H9 (cell line): ENCODE data around the gene USP7. TPM values are rescaled to one million over a fixed set of nuclear protein-coding genes. Genes with fewer than 3 reads are reported as not detected.
A peak's percentile ranks its signal among the peaks of the same experiment; 100 is the strongest.

ENCODE experiments used
- DNase-seq: peaks from one replicate; pipeline ENCODE4 v3.0.0-alpha.2; 2017
- H2AFZ ChIP-seq: one replicate; pipeline ENCODE4 v1.6.1; 2013; ENCODE audit warnings: mild to moderate bottlenecking, low read length, control low read depth, moderate library complexity
- H2AK5ac ChIP-seq: 2 replicates; pipeline ENCODE4 v1.6.1; 2013; ENCODE audit warnings: low read length, control low read depth, mixed read lengths; ENCODE audit not compliant: insufficient read length
- H2BK120ac ChIP-seq: one replicate; pipeline ENCODE4 v1.6.1; 2013; ENCODE audit warnings: low read depth, mild to moderate bottlenecking, low read length, control low read depth, inconsistent platforms; ENCODE audit not compliant: poor library complexity, severe bottlenecking
- H2BK12ac ChIP-seq: 2 replicates; pipeline ENCODE4 v1.6.1; 2013; ENCODE audit warnings: low read length, control low read depth, mixed read lengths, low read depth; ENCODE audit not compliant: insufficient read length
- H2BK15ac ChIP-seq: 2 replicates; pipeline ENCODE4 v1.6.1; 2013; ENCODE audit warnings: low read depth, low read length, control low read depth
- H2BK20ac ChIP-seq: one replicate; pipeline ENCODE4 v1.6.1; 2013; ENCODE audit warnings: low read depth, mild to moderate bottlenecking, low read length, control low read depth, inconsistent platforms; ENCODE audit not compliant: poor library complexity, severe bottlenecking
- H2BK5ac ChIP-seq: 2 replicates; pipeline ENCODE4 v1.6.1; 2013; ENCODE audit warnings: low read length, control low read depth, mixed read lengths; ENCODE audit not compliant: insufficient read length
- H3K14ac ChIP-seq: 2 replicates; pipeline ENCODE4 v1.6.1; 2013; ENCODE audit warnings: low read length, control low read depth; ENCODE audit not compliant: insufficient read depth
- H3K18ac ChIP-seq: 2 replicates; pipeline ENCODE4 v1.6.1; 2013; ENCODE audit warnings: low read depth, mild to moderate bottlenecking, mixed read lengths, low read length, control low read depth; ENCODE audit not compliant: insufficient read length
- H3K23ac ChIP-seq: 2 replicates; pipeline ENCODE4 v1.6.1; 2013; ENCODE audit warnings: low read length, control low read depth, mixed read lengths, low read depth; ENCODE audit not compliant: insufficient read length
- H3K23me2 ChIP-seq: 2 replicates; pipeline ENCODE4 v1.6.1; 2013; ENCODE audit warnings: low read depth, mild to moderate bottlenecking, mixed read lengths, low read length, control low read depth; ENCODE audit not compliant: insufficient read length, poor library complexity, severe bottlenecking
- H3K27ac ChIP-seq: 2 replicates; pipeline ENCODE4 v1.5.1; 2013; ENCODE audit warnings: low read length, control low read depth, mixed read lengths, low read depth; ENCODE audit not compliant: insufficient read length
- H3K27me3 ChIP-seq: 2 replicates; pipeline ENCODE4 v1.6.1; 2013; ENCODE audit warnings: low read length, control low read depth, inconsistent platforms; ENCODE audit not compliant: insufficient read depth
- H3K4ac ChIP-seq: 2 replicates; pipeline ENCODE4 v1.6.1; 2013; ENCODE audit warnings: low read depth, mild to moderate bottlenecking, control low read depth, inconsistent platforms, low read length, moderate library complexity
- H3K4me1 ChIP-seq: 2 replicates; pipeline ENCODE4 v1.6.1; 2013; ENCODE audit warnings: low read length, control low read depth, inconsistent platforms; ENCODE audit not compliant: insufficient read depth
- H3K4me2 ChIP-seq: 2 replicates; pipeline ENCODE4 v1.6.1; 2013; ENCODE audit warnings: low read length, control low read depth, mixed read lengths; ENCODE audit not compliant: insufficient read length, insufficient read depth
- H3K56ac ChIP-seq: 2 replicates; pipeline ENCODE4 v1.6.1; 2013; ENCODE audit warnings: low read depth, mild to moderate bottlenecking, mixed read lengths, low read length, control low read depth; ENCODE audit not compliant: insufficient read length
- H3K79me1 ChIP-seq: 2 replicates; pipeline ENCODE4 v1.6.1; 2013; ENCODE audit warnings: low read depth, mild to moderate bottlenecking, moderate library complexity, low read length, control low read depth, inconsistent platforms; ENCODE audit not compliant: insufficient read depth, poor library complexity, severe bottlenecking
- H3K79me2 ChIP-seq: 2 replicates; pipeline ENCODE4 v1.6.1; 2013; ENCODE audit warnings: low read length, control low read depth, inconsistent platforms; ENCODE audit not compliant: insufficient read depth
- H3K9ac ChIP-seq: 2 replicates; pipeline ENCODE4 v1.6.1; 2013; ENCODE audit warnings: low read length, control low read depth, mixed read lengths; ENCODE audit not compliant: insufficient read length; ENCODE audit errors: extremely low read depth
- H3K9me3 ChIP-seq: one replicate; pipeline ENCODE4 v1.6.1; 2013; ENCODE audit warnings: low read depth, low read length, inconsistent platforms; ENCODE audit not compliant: control insufficient read depth
- H3T11ph ChIP-seq: one replicate; pipeline ENCODE4 v1.6.1; 2013; ENCODE audit warnings: mild to moderate bottlenecking, low read length, control low read depth, inconsistent platforms
- H4K20me1 ChIP-seq: one replicate; pipeline ENCODE4 v1.6.1; 2013; ENCODE audit not compliant: control insufficient read depth, insufficient read length, insufficient read depth
- H4K5ac ChIP-seq: 2 replicates; pipeline ENCODE4 v1.6.1; 2013; ENCODE audit warnings: low read depth, mild to moderate bottlenecking, mixed read lengths, low read length, control low read depth; ENCODE audit not compliant: insufficient read length
- H4K8ac ChIP-seq: replicated peaks from 2 replicates; pipeline ENCODE4 v1.6.1; 2013; ENCODE audit warnings: low read length, control low read depth, mixed read lengths, low read depth; ENCODE audit not compliant: insufficient read length
- H4K91ac ChIP-seq: 2 replicates; pipeline ENCODE4 v1.6.1; 2013; ENCODE audit warnings: low read depth, mild to moderate bottlenecking, moderate library complexity, mixed read lengths, low read length, control low read depth; ENCODE audit not compliant: insufficient read length
- H3K27ac Mint-ChIP-seq, 3 experiments: 2 replicates in 2 of 3; 3 replicates in 1 of 3; pipeline ENCODE4 v1.8.0; 2020 to 2021; ENCODE audit warnings: mixed read lengths in 3 of 3, mild to moderate bottlenecking in 1 of 3, moderate library complexity in 1 of 3
- H3K27me3 Mint-ChIP-seq: 2 replicates; pipeline ENCODE4 v1.8.0; 2021; ENCODE audit warnings: low read depth, mild to moderate bottlenecking, moderate library complexity, mixed read lengths
- H3K36me3 Mint-ChIP-seq, 3 experiments: 2 replicates in 2 of 3; 3 replicates in 1 of 3; pipeline ENCODE4 v1.8.0; 2020 to 2021; ENCODE audit warnings: low read depth in 3 of 3, mixed read lengths in 3 of 3; ENCODE audit not compliant: insufficient read depth in 1 of 3
- H3K4me1 Mint-ChIP-seq, 2 experiments: 2 replicates each; pipeline ENCODE4 v1.8.0; 2020; ENCODE audit warnings: mixed read lengths in 2 of 2
- H3K4me3 Mint-ChIP-seq, 2 experiments: 2 replicates in 1 of 2; 3 replicates in 1 of 2; pipeline ENCODE4 v1.8.0; 2020 to 2021; ENCODE audit warnings: mild to moderate bottlenecking in 2 of 2, mixed read lengths in 2 of 2, moderate library complexity in 1 of 2
- H3K9me3 Mint-ChIP-seq, 2 experiments: 2 replicates in 1 of 2; 3 replicates in 1 of 2; pipeline ENCODE4 v1.8.0; 2020; ENCODE audit warnings: mild to moderate bottlenecking in 2 of 2, mixed read lengths in 2 of 2, moderate library complexity in 1 of 2
- CTCF ChIP-seq: fragments of 200-600 bp; sonication (generic); conservative IDR thresholded peaks from 3 replicates; pipeline ENCODE4 v1.8.0; 2021; ENCODE audit warnings: antibody characterized with exemption, mild to moderate bottlenecking
- WGBS: extraction: QIAGEN DNeasy Blood & Tissue Kit; methylation state at CpG from one replicate; pipeline ENCODE4 v1.1.7; 2013; ENCODE audit warnings: missing lambda C conversion rate, low lambda C conversion rate, mixed read lengths; ENCODE audit not compliant: insufficient read length; ENCODE audit errors: extremely low coverage; 5-methylcytosine and 5-hydroxymethylcytosine counted together
- total RNA-seq: library from RNA; stranded (reverse); gene quantifications from 2 replicates; pipeline ENCODE4 v1.2.1, GENCODE V29; 2021

Gene USP7
- total RNA-seq, 1 experiment from 2014 or later: 192 TPM

- no CpG with 5 or more reads among the region's 35 CpGs for WGBS
- peaks cover 4 to 12% (median 12%) of the 10 kb centered on the region in 3 experiments; a peak in 6 of 7 replicates for H3K36me3 Mint-ChIP-seq
- DNase-seq: no peak
- Histone ChIP-seq H3K9me3 (no peaks in the 10 kb centered on the region), H3K27ac (no peak overlapping the region), H2BK15ac (no peak overlapping the region), H3K9ac (peak overlapping the region; percentile 74), H4K91ac (no peak overlapping the region), H3K4ac (no peak overlapping the region), H3K23ac (no peak overlapping the region), H4K8ac (no peak overlapping the region), H3K18ac (peak overlapping the region; percentile 40), H2AK5ac (no peak overlapping the region), H3K23me2 (peaks cover 15% of the 10 kb centered on the region), H3K4me1 (peaks cover 20% of the 10 kb centered on the region; the same call in 1 of the 2 replicates), H3K4me2 (peak overlapping the region; percentile 99), H2AFZ (no peak overlapping the region), H4K20me1 (peaks cover 5% of the 10 kb centered on the region), H2BK120ac (no peak overlapping the region), H2BK12ac (no peak overlapping the region), H3K27me3 (no peaks in the 10 kb centered on the region), H2BK20ac (no peak overlapping the region), H3K79me1 (no peaks in the 10 kb centered on the region), H2BK5ac (no peak overlapping the region), H3K14ac (peak overlapping the region; percentile 9; the same call in 1 of the 2 replicates), H3K79me2 (peaks cover 43% of the 10 kb centered on the region; the same call in 1 of the 2 replicates), H3T11ph (no peak overlapping the region), H4K5ac (no peak overlapping the region), H3K56ac (no peak overlapping the region)
- peaks cover 2% of the 10 kb centered on the region; the same call in 1 of the 2 replicates for H3K27me3 Mint-ChIP-seq
- H3K9me3 Mint-ChIP-seq: no peaks in the 10 kb centered on the region; a peak in 2 of 5 replicates
- peak overlapping the region; percentile 54 to 93 (median 75) for H3K27ac Mint-ChIP-seq
- H3K4me1 Mint-ChIP-seq: peaks cover 48 to 53% of the 10 kb centered on the region in 2 experiments
- TF ChIP-seq CTCF: no peak
- peak overlapping the region; percentile 90 for H3K4me3 Mint-ChIP-seq
These were observed 96.3 kb downstream of the USP7 start for GRCh38 chr16:8867216-8867931.
